SK-N-MC (cell line): Measurements from ENCODE around the gene SLC22A9.

ENCODE experiments used
- EZH2 ChIP-seq: fragments of 200-600 bp; sonication (generic); IDR thresholded peaks from one replicate; pipeline ENCODE4 v1.6.1; 2017; ENCODE audit warnings: antibody characterized with exemption
- POLR2AphosphoS5 ChIP-seq: IDR thresholded peaks from 2 replicates; pipeline ENCODE4 v1.6.1; 2012; ENCODE audit warnings: mild to moderate bottlenecking, low read depth, low read length, borderline replicate concordance

DNA sequence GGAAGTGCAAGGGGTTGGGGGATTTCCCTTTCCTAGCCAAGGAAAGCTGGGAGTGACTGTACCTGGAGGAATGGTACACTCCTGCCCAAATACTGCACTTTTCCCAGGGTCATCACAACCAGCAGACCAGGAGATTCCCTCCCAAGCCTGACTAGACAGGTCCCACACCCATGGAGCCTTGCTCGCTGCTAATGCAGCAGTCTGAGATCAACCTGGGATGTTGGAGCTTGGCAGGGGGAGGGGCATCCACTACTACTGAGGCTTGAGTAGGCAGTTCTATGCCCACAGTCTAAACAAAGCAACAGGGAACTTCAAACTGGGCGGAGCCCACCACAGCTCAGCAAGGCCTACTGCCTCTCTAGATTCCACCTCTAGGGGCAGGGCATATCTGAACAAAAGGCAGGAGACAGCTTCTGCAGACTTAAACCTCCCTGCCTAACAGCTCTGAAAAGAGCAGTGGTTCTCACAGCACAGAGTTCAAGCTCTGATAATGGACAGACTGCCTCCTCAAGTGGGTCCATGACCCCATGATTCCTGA is 58.5 kb downstream of the SLC22A9 start:
- TF ChIP-seq EZH2 (no peak), POLR2AphosphoS5 (no peak)
